AG04449 (cell line): ENCODE data around the gene TACR2.

Experiments
- CTCF ChIA-PET: fragments of 350-600 bp; formaldehyde crosslinking; extraction: SDS; loops from one replicate; lab custom pipeline; 2021; ENCODE audit warnings: antibody characterized with exemption; lab: Yijun Ruan, JAX
- POLR2A ChIA-PET: fragments of 400-600, 350-600 bp; formaldehyde crosslinking; extraction: SDS; loops from one replicate; lab custom pipeline; 2020; ENCODE audit warnings: antibody characterized with exemption, inconsistent platforms; lab: Yijun Ruan, JAX
- DNase-seq: peaks from one replicate; pipeline ENCODE4 v3.0.0-alpha.2; 2010; ENCODE audit warnings: low read depth, low spot score
- H3K4me3 ChIP-seq: 2 replicates; pipeline ENCODE4 v1.5.1; 2011; ENCODE audit warnings: low read depth, mild to moderate bottlenecking, control low read depth, low read length
- TF ChIP-seq, protein P1 (sequence below): IDR thresholded peaks from one replicate; pipeline ENCODE4 v1.5.1; 2011; ENCODE audit warnings: mild to moderate bottlenecking, moderate library complexity, low read length, control low read depth, inconsistent platforms; ENCODE audit not compliant: insufficient read depth; ENCODE audit errors: missing control alignments

The TACR2 gene

DNA sequence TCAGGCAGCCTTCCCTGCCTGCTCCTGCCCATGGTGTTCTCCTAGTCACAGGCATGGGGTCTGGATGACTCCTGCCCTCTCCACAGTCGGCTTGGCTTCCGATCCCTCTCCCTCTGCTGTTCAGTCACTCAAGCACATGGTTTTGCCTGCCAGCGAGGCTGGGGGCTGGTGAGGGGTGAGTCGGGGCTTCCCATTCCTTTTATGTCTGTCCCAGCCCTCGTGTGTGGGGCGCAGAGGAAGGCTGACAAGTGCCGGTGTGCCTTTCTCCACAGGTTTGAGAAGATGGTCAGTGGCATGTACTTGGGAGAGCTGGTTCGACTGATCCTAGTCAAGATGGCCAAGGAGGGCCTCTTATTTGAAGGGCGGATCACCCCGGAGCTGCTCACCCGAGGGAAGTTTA is 40.1 kb downstream of the TACR2 start:
- TF ChIP-seq, protein P1, sequence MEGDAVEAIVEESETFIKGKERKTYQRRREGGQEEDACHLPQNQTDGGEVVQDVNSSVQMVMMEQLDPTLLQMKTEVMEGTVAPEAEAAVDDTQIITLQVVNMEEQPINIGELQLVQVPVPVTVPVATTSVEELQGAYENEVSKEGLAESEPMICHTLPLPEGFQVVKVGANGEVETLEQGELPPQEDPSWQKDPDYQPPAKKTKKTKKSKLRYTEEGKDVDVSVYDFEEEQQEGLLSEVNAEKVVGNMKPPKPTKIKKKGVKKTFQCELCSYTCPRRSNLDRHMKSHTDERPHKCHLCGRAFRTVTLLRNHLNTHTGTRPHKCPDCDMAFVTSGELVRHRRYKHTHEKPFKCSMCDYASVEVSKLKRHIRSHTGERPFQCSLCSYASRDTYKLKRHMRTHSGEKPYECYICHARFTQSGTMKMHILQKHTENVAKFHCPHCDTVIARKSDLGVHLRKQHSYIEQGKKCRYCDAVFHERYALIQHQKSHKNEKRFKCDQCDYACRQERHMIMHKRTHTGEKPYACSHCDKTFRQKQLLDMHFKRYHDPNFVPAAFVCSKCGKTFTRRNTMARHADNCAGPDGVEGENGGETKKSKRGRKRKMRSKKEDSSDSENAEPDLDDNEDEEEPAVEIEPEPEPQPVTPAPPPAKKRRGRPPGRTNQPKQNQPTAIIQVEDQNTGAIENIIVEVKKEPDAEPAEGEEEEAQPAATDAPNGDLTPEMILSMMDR: no peak
- CTCF ChIA-PET: interaction anchor here (1.0 to 2.4 kb wide), 2 partner anchors 16 to 138 kb away, joined by 3 to 11 read pairs; no protein-coding TSS in a partner anchor
- no peak for DNase-seq
- POLR2A ChIA-PET: no interaction called here
- no peak overlapping the region for H3K4me3 ChIP-seq

DNA sequence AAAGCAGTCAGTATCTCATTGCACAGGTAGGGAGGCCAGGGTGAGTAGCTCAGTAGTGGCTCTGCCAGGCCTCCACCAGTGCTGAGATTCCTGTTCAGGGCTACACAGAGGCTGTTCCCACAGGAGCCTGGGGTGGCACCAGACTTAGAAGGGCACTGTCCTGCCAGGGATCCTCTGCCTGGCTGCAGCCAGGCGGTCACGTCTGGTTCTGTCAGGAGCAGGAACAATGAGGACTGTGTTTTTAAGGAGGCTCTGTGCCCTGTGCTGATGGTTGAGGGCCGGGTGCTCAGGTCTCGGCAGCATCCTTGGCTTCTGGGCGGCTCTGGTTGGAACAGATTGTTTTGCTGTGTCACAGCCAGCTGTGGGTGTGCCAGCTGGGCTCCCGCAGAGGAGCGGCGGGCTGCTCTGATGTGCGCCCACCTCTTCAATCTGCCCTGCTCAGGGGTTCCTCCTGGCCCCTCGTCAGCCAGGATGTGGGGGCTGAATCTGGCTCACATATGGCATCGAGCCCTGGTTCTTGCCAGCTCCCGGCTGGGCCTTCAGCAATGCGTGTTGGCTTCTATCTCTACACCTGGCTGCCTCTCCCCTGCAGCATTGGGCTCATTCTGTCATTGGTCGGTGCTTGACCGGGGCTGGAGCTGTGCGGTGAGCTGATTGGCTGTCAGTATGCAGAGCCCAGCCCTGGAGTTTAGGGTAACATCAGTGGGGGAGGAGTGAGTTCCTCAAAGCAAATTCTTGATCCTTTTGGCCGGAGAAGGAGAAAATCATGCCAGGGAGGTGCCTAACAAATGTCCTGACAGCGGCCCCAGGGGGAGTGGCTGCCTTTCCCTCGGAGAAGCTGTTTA is 41.2 kb downstream of the TACR2 start:
- TF ChIP-seq, protein P1: no peak
- no peak overlapping the region for H3K4me3 ChIP-seq
- ChIA-PET POLR2A (no interaction called here), CTCF (interaction anchor here (1.2 to 2.4 kb wide), 3 partner anchors 11 to 18 kb away, joined by 3 to 11 read pairs (median 5); no protein-coding TSS in a partner anchor)
- DNase-seq: no peak

DNA sequence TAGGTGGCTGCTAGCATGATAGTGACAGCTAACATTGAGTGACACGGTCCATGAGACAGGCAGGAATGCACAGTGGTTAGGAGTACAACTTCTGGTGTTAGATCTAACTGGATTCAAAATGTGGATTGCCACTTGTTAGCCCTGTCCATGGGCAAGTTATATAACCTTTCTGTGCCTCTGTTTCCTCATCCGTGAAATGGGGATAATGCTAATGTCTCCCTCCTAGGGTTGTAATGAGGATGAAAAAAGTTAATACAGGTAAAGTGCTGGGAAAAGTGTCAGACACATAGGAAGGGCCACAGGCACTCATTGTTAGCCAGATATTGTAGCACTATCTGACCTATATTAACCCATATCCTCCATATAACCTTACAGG is 41.8 kb downstream of the TACR2 start:
- DNase-seq: no peak
- H3K4me3 ChIP-seq: no peak overlapping the region
- ChIA-PET CTCF (interaction anchor here (1.8 to 2.4 kb wide), 2 partner anchors 11 to 18 kb away, joined by 5 to 11 read pairs; no protein-coding TSS in a partner anchor), POLR2A (no interaction called here)
- TF ChIP-seq, protein P1: no peak

DNA sequence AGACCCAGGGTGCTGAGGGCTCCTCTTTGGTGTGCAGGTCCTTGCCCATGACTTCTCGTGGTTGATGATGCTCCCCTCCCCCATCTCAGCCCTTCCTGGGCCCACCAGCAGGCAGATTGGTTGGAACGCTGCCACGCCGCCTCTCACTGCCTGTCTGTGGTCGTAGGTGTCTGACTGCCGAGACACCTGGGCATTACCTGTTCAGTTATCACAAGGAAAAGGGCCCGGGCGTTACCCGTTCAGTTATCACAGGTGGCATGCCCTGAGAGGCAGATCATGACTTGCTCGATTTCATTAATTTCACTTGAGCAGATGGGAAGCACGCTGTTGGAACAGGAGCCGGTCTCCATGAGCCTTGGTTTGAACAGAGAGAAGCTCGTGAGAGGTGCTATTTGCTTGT is 42.5 kb downstream of the TACR2 start:
- no peak overlapping the region for H3K4me3 ChIP-seq
- no peak for DNase-seq
- TF ChIP-seq, protein P1: no peak
- ChIA-PET CTCF (interaction anchor here (1.0 to 2.4 kb wide), 3 partner anchors 18 to 137 kb away, joined by 3 to 11 read pairs (median 3); no protein-coding TSS in a partner anchor), POLR2A (no interaction called here)

DNA sequence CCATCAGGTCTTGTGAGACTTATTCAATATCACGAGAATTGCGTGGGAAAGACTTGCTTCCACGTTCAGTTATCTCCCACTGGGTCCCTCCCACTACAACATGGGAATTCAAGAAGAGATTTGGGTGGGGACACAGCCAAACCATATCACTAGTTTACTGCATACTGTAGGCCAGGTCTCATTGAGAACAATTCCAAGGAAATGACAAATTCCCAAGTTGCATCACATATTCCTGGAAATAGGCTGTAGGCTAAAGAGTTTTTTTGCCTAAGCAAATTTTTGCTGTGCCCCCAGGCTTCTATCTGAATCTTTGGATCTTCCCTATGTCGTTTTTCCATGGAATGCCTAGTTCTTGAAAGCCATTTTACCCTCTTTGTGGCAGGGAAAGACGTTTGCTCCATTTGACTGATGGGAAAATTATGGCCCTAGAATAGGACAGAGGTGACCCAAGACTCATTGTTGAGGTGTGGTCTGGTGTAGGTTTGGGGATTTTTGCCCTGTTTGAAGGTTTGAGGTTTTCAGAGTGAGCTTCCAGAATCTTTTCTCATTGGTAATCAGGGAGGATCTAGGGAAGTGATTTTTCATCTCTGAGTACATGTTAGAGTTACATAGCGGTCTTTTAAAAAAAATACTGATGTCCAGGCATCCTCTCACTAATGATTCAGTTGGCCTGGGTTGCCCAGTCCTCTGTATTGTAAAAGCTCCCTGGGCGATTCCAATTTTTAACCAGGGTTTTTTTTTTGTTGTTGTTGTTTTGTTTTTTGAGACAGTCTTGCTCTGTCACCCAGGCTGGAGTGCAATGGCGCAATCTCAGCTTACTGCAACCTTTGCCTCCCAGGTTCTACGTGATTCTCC is 44.4 kb downstream of the TACR2 start:
- TF ChIP-seq, protein P1: no peak
- no peak for DNase-seq
- H3K4me3 ChIP-seq: no peak overlapping the region
- ChIA-PET CTCF (interaction anchor here (0.7 to 1.5 kb wide), 3 partner anchors 11 to 20 kb away, joined by 3 to 6 read pairs (median 3); no protein-coding TSS in a partner anchor), POLR2A (interaction anchor here (0.9 kb wide), 1 partner anchor 10 kb away, joined by 4 read pairs; no protein-coding TSS in a partner anchor)
